Measurements from ENCODE around the gene KCNIP4. TPM values are rescaled to one million over a fixed set of nuclear protein-coding genes. Genes with fewer than 3 reads are reported as not detected.

Gene KCNIP4
- total RNA-seq, 1 donor from 2014 or later, result 6.2 TPM

- no peaks in the 10 kb centered on the region for H3K36me3 Mint-ChIP-seq
- H3K9me3 Mint-ChIP-seq, result no peaks in the 10 kb centered on the region
- peaks cover 2% of the 10 kb centered on the region for H3K27me3 Mint-ChIP-seq
- H3K4me1 Mint-ChIP-seq (ENCODE audit: unreplicated experiment), result no peaks in the 10 kb centered on the region
- no peak overlapping the region for H3K4me3 Mint-ChIP-seq
- no peak for TF ChIP-seq CTCF (conservative IDR thresholded peaks at IDR 0.05)
- no peak for DNase-seq (ENCODE audit: extremely low spot score, unreplicated experiment)
- H3K27ac Mint-ChIP-seq, result no peak overlapping the region
These were observed 491.3 kb downstream of the KCNIP4 start for GRCh38 chr4:21457086-21457840.

DNA sequence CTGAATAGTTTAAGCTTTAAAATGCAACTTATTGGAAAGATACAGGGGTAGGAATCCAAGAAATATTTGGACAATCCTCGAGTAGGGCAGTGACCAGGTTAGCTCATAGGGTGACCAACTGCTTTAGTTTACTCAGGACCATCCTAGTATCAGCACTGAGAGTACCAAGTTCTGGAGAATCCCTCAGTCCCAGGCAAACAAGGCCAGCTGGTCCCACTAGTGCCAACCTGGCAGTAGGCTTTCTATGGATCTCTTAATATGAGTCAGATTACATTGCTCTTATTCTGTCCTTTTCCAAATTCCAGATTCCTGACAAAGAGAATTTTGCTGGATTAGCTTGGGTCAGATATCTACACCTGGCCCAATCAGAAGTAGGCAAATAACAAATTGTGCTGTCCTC is 493.7 kb downstream of the KCNIP4 start:
- H3K27me3 Mint-ChIP-seq, result peaks cover 6% of the 10 kb centered on the region

GRCh38 chr4:21454201-21454600 is 494.4 kb downstream of the KCNIP4 start:
- no peak for DNase-seq (ENCODE audit: extremely low spot score, unreplicated experiment)
- Mint-ChIP-seq H3K27me3 (peaks cover 6% of the 10 kb centered on the region), H3K9me3 (no peaks in the 10 kb centered on the region), H3K36me3 (no peaks in the 10 kb centered on the region), H3K27ac (no peak overlapping the region), H3K4me3 (no peak overlapping the region), H3K4me1 (ENCODE audit: unreplicated experiment) (no peaks in the 10 kb centered on the region)
- no peak for TF ChIP-seq CTCF (conservative IDR thresholded peaks at IDR 0.05)

More for the DNA sequence above, 493.7 kb downstream of the KCNIP4 start:
- Mint-ChIP-seq H3K4me1 (ENCODE audit: unreplicated experiment) (no peaks in the 10 kb centered on the region), H3K4me3 (no peak overlapping the region), H3K36me3 (no peaks in the 10 kb centered on the region), H3K9me3 (no peaks in the 10 kb centered on the region), H3K27ac (no peak overlapping the region)
- no peak for TF ChIP-seq CTCF (conservative IDR thresholded peaks at IDR 0.05)
- DNase-seq (ENCODE audit: extremely low spot score, unreplicated experiment), result no peak

GRCh38 chr4:21452931-21453330 is 495.6 kb downstream of the KCNIP4 start:
- no peak for DNase-seq (ENCODE audit: extremely low spot score, unreplicated experiment)
- no peak overlapping the region for H3K27ac Mint-ChIP-seq
- H3K9me3 Mint-ChIP-seq, result no peaks in the 10 kb centered on the region
- H3K4me1 Mint-ChIP-seq (ENCODE audit: unreplicated experiment), result no peaks in the 10 kb centered on the region
- peaks cover 6% of the 10 kb centered on the region for H3K27me3 Mint-ChIP-seq
- no peak overlapping the region for H3K4me3 Mint-ChIP-seq
- TF ChIP-seq CTCF (conservative IDR thresholded peaks at IDR 0.05), result no peak
- H3K36me3 Mint-ChIP-seq, result no peaks in the 10 kb centered on the region

DNA sequence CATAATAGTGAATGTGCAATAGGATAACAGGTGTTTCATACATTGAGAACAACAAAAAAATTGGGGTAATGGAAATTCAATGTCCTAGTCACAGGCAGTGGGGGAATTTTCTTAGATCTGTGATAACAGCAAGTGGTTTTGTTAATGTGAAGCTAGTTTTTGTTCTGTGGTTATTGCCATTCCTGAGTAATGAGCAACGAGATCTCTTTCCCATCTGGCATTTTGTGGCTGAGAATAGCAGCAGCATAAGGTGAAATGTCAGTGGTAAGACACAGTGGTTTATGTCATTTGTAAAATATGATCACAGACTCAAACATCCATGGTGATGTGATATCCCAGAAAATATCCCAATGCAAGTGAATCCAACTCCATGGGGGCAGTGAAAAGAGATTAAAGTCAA is 497.5 kb downstream of the KCNIP4 start:
- Mint-ChIP-seq H3K4me3 (no peak overlapping the region), H3K36me3 (no peaks in the 10 kb centered on the region), H3K4me1 (ENCODE audit: unreplicated experiment) (no peaks in the 10 kb centered on the region), H3K9me3 (no peaks in the 10 kb centered on the region), H3K27ac (no peak overlapping the region), H3K27me3 (peaks cover 6% of the 10 kb centered on the region)
- no peak for TF ChIP-seq CTCF (conservative IDR thresholded peaks at IDR 0.05)
- no peak for DNase-seq (ENCODE audit: extremely low spot score, unreplicated experiment)
